Measurements from ENCODE around the gene PHLDB1. TPM values are rescaled to one million over a fixed set of nuclear protein-coding genes. Genes with fewer than 3 reads are reported as not detected.

Gene PHLDB1
- total RNA-seq, 1 experiment from 2014 or later: 36.2 TPM

DNA sequence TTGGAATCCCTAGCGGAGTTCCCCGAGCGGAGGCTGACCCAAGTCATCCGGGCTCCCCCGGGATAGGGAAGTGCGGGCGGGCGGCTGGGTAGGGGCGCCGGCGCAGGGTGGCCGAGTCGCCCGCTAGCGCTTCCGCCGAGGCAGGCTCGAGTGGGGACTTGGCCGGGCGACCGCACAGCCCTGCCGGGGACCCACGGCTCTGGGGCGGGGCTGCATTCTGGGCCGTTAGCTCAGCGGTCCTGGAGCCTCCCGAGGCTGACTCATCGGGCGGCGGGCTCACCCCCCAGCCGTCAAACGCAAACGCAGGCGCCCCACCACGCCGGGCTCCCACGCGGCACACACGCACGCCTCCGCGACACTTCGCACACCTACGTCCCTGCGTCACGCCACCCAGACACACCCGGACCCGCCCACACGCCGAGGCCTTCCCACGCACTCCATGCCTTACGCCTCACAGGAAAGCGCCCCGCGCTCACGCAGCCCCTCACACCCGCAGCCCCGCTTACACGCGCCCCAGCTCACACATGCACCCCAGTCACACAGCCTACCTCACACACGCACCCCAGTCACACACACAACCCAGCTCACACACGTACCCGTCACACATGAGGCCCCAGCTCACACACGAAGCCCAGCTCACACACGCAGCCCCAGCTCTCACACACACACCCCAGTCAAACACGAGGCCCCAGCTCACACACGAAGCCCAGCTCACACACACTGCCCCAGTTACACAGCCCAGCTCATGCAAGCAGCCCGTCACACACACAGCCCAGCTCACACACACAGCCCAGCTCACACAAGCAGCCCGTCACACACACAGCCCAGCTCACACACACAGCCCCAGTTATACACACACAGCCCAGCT lies 1.2 kb downstream of the PHLDB1 start (continued):
- TF ChIP-seq YY1 (IDR thresholded peaks at IDR 0.05; ENCODE audit: extremely low read depth, insufficient replicate concordance, low read depth, low read length): no peak
- TF ChIP-seq, protein P1, sequence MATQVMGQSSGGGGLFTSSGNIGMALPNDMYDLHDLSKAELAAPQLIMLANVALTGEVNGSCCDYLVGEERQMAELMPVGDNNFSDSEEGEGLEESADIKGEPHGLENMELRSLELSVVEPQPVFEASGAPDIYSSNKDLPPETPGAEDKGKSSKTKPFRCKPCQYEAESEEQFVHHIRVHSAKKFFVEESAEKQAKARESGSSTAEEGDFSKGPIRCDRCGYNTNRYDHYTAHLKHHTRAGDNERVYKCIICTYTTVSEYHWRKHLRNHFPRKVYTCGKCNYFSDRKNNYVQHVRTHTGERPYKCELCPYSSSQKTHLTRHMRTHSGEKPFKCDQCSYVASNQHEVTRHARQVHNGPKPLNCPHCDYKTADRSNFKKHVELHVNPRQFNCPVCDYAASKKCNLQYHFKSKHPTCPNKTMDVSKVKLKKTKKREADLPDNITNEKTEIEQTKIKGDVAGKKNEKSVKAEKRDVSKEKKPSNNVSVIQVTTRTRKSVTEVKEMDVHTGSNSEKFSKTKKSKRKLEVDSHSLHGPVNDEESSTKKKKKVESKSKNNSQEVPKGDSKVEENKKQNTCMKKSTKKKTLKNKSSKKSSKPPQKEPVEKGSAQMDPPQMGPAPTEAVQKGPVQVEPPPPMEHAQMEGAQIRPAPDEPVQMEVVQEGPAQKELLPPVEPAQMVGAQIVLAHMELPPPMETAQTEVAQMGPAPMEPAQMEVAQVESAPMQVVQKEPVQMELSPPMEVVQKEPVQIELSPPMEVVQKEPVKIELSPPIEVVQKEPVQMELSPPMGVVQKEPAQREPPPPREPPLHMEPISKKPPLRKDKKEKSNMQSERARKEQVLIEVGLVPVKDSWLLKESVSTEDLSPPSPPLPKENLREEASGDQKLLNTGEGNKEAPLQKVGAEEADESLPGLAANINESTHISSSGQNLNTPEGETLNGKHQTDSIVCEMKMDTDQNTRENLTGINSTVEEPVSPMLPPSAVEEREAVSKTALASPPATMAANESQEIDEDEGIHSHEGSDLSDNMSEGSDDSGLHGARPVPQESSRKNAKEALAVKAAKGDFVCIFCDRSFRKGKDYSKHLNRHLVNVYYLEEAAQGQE (IDR thresholded peaks at IDR 0.05; ENCODE audit: low read depth): no peak
- no peak for TF ChIP-seq ZNF274 (IDR thresholded peaks at IDR 0.05; ENCODE audit: low read depth, low read length)
- TF ChIP-seq, protein P2, sequence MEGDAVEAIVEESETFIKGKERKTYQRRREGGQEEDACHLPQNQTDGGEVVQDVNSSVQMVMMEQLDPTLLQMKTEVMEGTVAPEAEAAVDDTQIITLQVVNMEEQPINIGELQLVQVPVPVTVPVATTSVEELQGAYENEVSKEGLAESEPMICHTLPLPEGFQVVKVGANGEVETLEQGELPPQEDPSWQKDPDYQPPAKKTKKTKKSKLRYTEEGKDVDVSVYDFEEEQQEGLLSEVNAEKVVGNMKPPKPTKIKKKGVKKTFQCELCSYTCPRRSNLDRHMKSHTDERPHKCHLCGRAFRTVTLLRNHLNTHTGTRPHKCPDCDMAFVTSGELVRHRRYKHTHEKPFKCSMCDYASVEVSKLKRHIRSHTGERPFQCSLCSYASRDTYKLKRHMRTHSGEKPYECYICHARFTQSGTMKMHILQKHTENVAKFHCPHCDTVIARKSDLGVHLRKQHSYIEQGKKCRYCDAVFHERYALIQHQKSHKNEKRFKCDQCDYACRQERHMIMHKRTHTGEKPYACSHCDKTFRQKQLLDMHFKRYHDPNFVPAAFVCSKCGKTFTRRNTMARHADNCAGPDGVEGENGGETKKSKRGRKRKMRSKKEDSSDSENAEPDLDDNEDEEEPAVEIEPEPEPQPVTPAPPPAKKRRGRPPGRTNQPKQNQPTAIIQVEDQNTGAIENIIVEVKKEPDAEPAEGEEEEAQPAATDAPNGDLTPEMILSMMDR (IDR thresholded peaks at IDR 0.05 in 2 of 3, conservative IDR thresholded peaks at IDR 0.05 in 1 of 3; ENCODE audit: borderline replicate concordance in 1 of 3, insufficient read depth in 1 of 3, low read depth in 2 of 3, low read length in 2 of 3): no peak
- TF ChIP-seq EZH2phosphoT487 (IDR thresholded peaks at IDR 0.05; ENCODE audit: borderline replicate concordance): no peak
- TF ChIP-seq POLR2AphosphoS5 (IDR thresholded peaks at IDR 0.05; ENCODE audit: low read depth, low read length): no peak
- TF ChIP-seq EGR1 (IDR thresholded peaks at IDR 0.05; ENCODE audit: low read depth): peak; percentile 80
- TF ChIP-seq, protein P3, sequence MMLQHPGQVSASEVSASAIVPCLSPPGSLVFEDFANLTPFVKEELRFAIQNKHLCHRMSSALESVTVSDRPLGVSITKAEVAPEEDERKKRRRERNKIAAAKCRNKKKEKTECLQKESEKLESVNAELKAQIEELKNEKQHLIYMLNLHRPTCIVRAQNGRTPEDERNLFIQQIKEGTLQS (IDR thresholded peaks at IDR 0.05): no peak

All from HCT116 (cell line).